Body of pancreas (tissue), 4 donors: ENCODE measurements around the gene EMILIN1. TPM values are rescaled to one million over a fixed set of nuclear protein-coding genes. Genes with fewer than 3 reads are reported as not detected.
A peak's percentile ranks its signal among the peaks of the same experiment; 100 is the strongest.

Experiments used
- ATAC-seq: fragments of 150-250 bp; one replicate; pipeline ENCODE4 v1.9.1; 2016
- DNase-seq, 4 donors: peaks; one replicate each; pipeline ENCODE4 v3.0.0-alpha.2; 2019
- H3K27ac ChIP-seq, 4 donors: fragments of 200-600 bp; sonication (generic); 1 replicate in 3 of 4; 2 replicates in 1 of 4; pipeline versions ENCODE4 v1.5.1 to v1.6.1; 2016 to 2019; ENCODE audit warnings: mild to moderate bottlenecking in 1 of 4, mixed read lengths in 1 of 4, moderate library complexity in 1 of 4
- H3K27me3 ChIP-seq, 2 donors: fragments of 200-600 bp; sonication (generic); one replicate each; pipeline ENCODE4 v1.6.0; 2016; ENCODE audit warnings: mild to moderate bottlenecking in 1 of 2
- H3K36me3 ChIP-seq, 2 donors: fragments of 200-600 bp; sonication (generic); replicated peaks in 1 of 2; 2 replicates each; pipeline ENCODE4 v1.5.1; 2016; ENCODE audit warnings: low read depth in 2 of 2; ENCODE audit not compliant: insufficient read depth in 1 of 2
- H3K4me1 ChIP-seq: fragments of 200-600 bp; sonication (generic); one replicate; pipeline ENCODE4 v1.6.0; 2016
- H3K4me3 ChIP-seq, 2 donors: fragments of 200-600 bp; sonication (generic); 1 replicate in 1 of 2; 2 replicates in 1 of 2; pipeline ENCODE4 v1.5.1; 2016 to 2019
- H3K9me3 ChIP-seq, 3 donors: fragments of 200-600 bp; sonication (generic); 1 replicate in 2 of 3; 2 replicates in 1 of 3; pipeline ENCODE4 v1.5.1; 2016
- POLR2A ChIP-seq, 3 donors: fragments of 450-650 bp; IDR thresholded peaks; one replicate each; pipeline ENCODE4 v1.6.1; 2016; ENCODE audit warnings: antibody characterized with exemption in 3 of 3, mild to moderate bottlenecking in 2 of 3
- WGBS, 2 donors: methylation state at CpG; one replicate each; pipeline ENCODE4 v1.1.5; 2017; 5-methylcytosine and 5-hydroxymethylcytosine counted together
- intact Hi-C: fragments of 100-400 bp; cut with DNase I; formaldehyde crosslinking; loops from one replicate; pipeline ENCODE4 v1.15.1; 2023
- total RNA-seq, 2 donors: library from RNA; depleted of rRNA; stranded (reverse); fragments of >200 nt; gene quantifications; one replicate each; pipeline ENCODE4 v1.1.0, GENCODE V29; 2016
- TF ChIP-seq, protein P1 (sequence below), 7 experiments: fragments of 450-650 bp in 4 of 7; fragments of 200-600 bp in 3 of 7; sonication (generic) in 3 of 7; IDR thresholded peaks; one replicate each; pipeline ENCODE4 v1.5.1; 2016 to 2019; ENCODE audit warnings: antibody characterized with exemption in 7 of 7

Gene EMILIN1
- total RNA-seq: 10 to 100 TPM; 21.8 to 24.1 TPM

DNA sequence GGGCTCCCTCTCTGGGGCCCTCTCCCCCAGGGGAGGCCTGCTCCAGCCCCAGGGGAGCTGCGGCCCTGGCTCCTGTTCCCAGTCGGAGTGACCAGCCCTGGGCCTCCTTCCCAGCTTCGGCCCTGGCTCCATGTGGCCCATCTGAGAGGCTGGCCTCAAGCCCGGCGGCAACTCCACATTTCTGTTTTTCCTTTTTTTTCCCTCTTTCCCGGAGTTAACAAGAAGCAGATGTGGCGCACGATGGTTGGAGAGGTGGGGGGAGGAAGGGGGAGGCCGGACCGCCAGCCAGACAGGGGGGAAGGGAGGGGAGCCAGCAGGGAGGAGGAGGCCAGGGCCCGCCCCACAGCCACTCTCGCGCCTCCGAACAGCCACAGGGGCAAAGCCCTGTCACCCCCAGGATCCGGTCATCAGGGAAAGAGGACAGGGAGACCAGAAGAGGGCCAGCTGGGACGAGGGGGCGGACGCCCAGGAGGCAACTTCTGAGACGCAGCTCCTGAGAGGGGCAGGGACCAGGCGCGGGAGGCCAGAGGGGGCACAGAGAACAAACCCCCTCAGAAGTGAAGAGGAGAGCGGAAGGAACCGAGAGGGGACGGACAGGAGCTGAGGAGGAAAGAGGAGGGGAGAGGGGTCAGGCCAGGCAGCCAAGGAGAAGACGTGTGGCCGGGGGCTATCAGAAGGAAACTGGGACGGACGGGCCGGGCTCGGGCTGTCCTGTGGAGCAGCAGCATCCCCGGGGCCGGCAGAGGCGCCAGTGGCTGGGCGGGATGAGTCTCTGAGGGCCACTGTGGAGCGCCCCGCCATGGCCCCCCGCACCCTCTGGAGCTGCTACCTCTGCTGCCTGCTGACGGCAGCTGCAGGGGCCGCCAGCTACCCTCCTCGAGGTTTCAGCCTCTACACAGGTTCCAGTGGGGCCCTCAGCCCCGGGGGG lies at the start of gene EMILIN1:
Gene EMILIN1, plus strand, starts transcription at position 349 of the 928 bp plus-strand sequence. Its CDS starts 451 bp downstream, at position 800.
- intact Hi-C loops: no loop called here
- TF ChIP-seq POLR2A (IDR thresholded peaks at IDR 0.05): peak in 2 of 3 donors; percentile 16 to 17
- TF ChIP-seq, protein P1, sequence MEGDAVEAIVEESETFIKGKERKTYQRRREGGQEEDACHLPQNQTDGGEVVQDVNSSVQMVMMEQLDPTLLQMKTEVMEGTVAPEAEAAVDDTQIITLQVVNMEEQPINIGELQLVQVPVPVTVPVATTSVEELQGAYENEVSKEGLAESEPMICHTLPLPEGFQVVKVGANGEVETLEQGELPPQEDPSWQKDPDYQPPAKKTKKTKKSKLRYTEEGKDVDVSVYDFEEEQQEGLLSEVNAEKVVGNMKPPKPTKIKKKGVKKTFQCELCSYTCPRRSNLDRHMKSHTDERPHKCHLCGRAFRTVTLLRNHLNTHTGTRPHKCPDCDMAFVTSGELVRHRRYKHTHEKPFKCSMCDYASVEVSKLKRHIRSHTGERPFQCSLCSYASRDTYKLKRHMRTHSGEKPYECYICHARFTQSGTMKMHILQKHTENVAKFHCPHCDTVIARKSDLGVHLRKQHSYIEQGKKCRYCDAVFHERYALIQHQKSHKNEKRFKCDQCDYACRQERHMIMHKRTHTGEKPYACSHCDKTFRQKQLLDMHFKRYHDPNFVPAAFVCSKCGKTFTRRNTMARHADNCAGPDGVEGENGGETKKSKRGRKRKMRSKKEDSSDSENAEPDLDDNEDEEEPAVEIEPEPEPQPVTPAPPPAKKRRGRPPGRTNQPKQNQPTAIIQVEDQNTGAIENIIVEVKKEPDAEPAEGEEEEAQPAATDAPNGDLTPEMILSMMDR (IDR thresholded peaks at IDR 0.05): no peak
- H3K36me3 ChIP-seq: no peaks in the 10 kb centered on the region
- peaks cover 19% of the 10 kb centered on the region for H3K4me1 ChIP-seq
- ATAC-seq (no peak), DNase-seq (peak in 3 of 4 donors; percentile 44 to 52 (median 49))
- H3K27me3 ChIP-seq: no peaks in the 10 kb centered on the region
- H3K9me3 ChIP-seq: no peaks in the 10 kb centered on the region
- WGBS, 2 donors: 52 to 61% methylated on average over 38 to 41 of the region's 41 CpGs
- peak within 1 kb of the TSS in 3 of 4 donors; percentile 16 to 25 (median 19) for H3K27ac ChIP-seq
- H3K4me3 ChIP-seq: no peak within 1 kb of the TSS

DNA sequence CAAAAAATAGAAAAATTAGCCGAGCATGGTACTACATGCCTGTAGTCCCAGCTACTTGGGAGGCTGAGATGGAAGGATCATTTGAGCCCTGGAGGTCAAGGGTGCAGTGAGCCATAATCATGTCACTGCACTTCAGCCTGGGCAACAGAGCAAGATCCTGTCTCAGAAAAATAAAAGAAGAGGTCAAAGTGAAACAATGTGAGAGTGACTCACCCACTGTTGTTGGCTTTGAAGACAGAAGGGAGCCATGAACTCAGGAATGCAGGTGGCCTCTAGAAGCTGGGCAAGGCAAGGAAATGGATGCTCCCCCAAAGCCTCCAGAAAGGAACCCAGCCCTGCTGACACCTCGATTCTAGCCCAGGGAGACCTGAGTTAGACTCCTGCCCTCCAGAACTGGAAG lies 49.4 kb upstream of the EMILIN1 start:
- H3K4me3 ChIP-seq: no peak overlapping the region
- H3K9me3 ChIP-seq: no peaks in the 10 kb centered on the region
- ATAC-seq (no peak), DNase-seq (no peak)
- TF ChIP-seq, protein P1 (IDR thresholded peaks at IDR 0.05): no peak
- no peak for TF ChIP-seq POLR2A (IDR thresholded peaks at IDR 0.05)
- 64 to 76% methylated on average over 2 of the region's 2 CpGs for WGBS, 2 donors
- intact Hi-C loops: no loop called here
- H3K27ac ChIP-seq: no peak overlapping the region
- no peaks in the 10 kb centered on the region for H3K27me3 ChIP-seq
- H3K4me1 ChIP-seq: peaks cover 5% of the 10 kb centered on the region
- H3K36me3 ChIP-seq: no peaks in the 10 kb centered on the region

DNA sequence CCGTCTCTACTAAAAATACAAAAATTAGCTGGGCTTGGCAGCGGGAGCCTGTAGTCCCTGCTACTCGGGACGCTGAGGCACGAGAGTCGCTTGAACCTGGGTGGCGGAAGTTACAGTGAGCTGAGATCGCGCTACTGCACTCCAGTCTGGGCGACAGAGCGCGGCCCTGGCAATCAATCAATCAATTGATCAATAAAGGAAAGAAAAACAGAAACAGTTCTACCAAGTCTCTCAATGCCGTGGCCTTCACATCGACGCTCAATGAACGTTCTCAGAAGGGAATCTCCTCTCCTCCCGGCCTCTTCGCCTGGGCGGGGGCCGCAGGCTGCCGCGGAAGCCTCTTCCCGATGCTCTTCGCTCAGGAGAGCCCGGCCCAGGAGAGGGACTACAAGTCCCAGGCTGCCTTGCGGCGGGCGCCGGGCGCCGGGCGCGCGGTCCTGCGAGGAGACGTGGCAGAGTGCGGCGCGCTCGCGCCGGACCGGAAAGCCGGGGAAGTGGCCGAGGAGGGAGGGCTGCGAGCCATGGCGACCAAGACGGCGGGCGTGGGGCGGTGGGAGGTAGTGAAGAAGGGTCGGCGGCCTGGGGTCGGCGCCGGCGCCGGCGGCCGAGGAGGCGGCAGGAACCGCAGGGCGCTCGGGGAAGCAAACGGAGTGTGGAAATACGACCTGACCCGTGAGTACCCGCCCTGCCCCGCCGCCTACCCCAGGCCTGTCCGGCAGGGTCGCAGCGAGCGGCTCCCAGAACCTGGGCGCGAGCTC lies 45.7 kb upstream of the EMILIN1 start, which contains the start of gene TMEM214:
Gene TMEM214, plus strand, starts transcription at position 471 of the 758 bp plus-strand sequence. Its CDS starts 51 bp downstream, at position 522.
- ATAC-seq (peak; percentile 96), DNase-seq (peak; percentile 89 to 91 (median 90))
- intact Hi-C loops: no loop called here
- Histone ChIP-seq H3K9me3 (no peaks in the 10 kb centered on the region), H3K36me3 (peaks cover 15 to 17% of the 10 kb centered on the region in 2 donors), H3K4me1 (peaks cover 22% of the 10 kb centered on the region), H3K4me3 (peak within 1 kb of the TSS; percentile 94 to 97), H3K27ac (peak within 1 kb of the TSS; percentile 70 to 85 (median 82)), H3K27me3 (no peaks in the 10 kb centered on the region)
- TF ChIP-seq, protein P1 (IDR thresholded peaks at IDR 0.05): peak in 3 of 7 experiments; percentile 12 to 26 (median 25)
- TF ChIP-seq POLR2A (IDR thresholded peaks at IDR 0.05): peak; percentile 80 to 83 (median 82)
- 0 to 1% methylated on average over 19 to 76 of the region's 76 CpGs for WGBS, 2 donors

DNA sequence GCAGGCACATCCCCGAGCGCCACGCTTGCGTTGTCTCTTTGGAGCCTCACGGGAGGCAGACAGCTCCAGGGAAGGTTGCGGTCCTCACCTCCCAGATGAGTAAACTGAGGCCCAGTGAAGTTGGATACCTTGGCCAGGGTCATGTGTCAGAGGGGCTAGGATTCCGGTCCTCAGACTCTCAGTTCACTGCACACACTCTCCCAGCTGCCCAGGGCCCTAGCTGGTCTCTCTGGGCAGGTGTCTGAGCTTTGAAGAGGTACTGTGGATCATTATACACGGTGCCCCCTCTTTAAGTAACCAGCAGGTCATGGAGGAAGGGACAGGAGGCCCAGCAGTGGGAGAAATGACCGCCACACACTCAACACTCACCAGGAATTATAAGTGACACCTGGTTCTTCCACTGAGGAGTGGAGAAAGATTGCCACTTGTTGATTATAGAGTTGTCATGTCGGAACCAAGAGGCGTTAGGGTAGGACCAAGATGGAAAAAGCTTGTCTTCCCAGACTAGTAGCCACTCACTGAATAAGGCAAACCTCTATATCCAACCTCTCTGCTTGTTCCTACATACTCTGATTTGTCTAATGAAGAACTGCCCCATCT lies 45.1 kb upstream of the EMILIN1 start:
- peak overlapping the region; percentile 70 to 85 (median 82) for H3K27ac ChIP-seq
- intact Hi-C loops: no loop called here
- no peaks in the 10 kb centered on the region for H3K9me3 ChIP-seq
- no peaks in the 10 kb centered on the region for H3K27me3 ChIP-seq
- peaks cover 22% of the 10 kb centered on the region for H3K4me1 ChIP-seq
- peak; percentile 13 for ATAC-seq
- peaks cover 21 to 23% of the 10 kb centered on the region in 2 donors for H3K36me3 ChIP-seq
- 14 to 21% methylated on average over 6 to 8 of the region's 11 CpGs for WGBS, 2 donors
- peak overlapping the region; percentile 94 to 97 for H3K4me3 ChIP-seq
- no peak for TF ChIP-seq POLR2A (IDR thresholded peaks at IDR 0.05)
- TF ChIP-seq, protein P1 (IDR thresholded peaks at IDR 0.05): no peak
- no peak for DNase-seq
